ACC112 (cell line): Measurements from ENCODE around the gene SYNE1.
"Not testable (repeated sequence)": the region's sequence is repeated elsewhere in the genome, so short reads cannot be mapped to it uniquely, and the experiment has no call there.

Source experiments
- H2AFZ ChIP-seq: fragments of 200-600 bp; sonication (generic); one replicate; pipeline ENCODE4 v1.6.0; 2017; ENCODE audit warnings: antibody characterized with exemption, low read length; ENCODE audit not compliant: unreplicated experiment
- H3K27ac ChIP-seq: fragments of 200-600 bp; sonication (generic); 2 replicates; pipeline ENCODE4 v1.5.1; 2014; ENCODE audit warnings: low read depth, mild to moderate bottlenecking, antibody characterized with exemption, low read length, moderate library complexity
- H3K27me3 ChIP-seq: fragments of 200-600 bp; sonication (generic); 2 replicates; pipeline ENCODE4 v1.6.1; 2014; ENCODE audit warnings: mild to moderate bottlenecking, antibody characterized with exemption, low read length, moderate library complexity, mixed read lengths; ENCODE audit not compliant: insufficient read depth
- H3K36me3 ChIP-seq: fragments of 200-600 bp; sonication (generic); 2 replicates; pipeline ENCODE4 v1.6.1; 2016; ENCODE audit warnings: mild to moderate bottlenecking, antibody characterized with exemption, low read length, moderate library complexity, mixed read lengths; ENCODE audit not compliant: insufficient read depth
- H3K4me1 ChIP-seq: fragments of 200-600 bp; sonication (generic); one replicate; pipeline ENCODE4 v1.6.1; 2016; ENCODE audit warnings: low read length, mixed read lengths; ENCODE audit not compliant: insufficient read depth, unreplicated experiment, control insufficient read depth
- H3K4me3 ChIP-seq: fragments of 200-600 bp; sonication (generic); 2 replicates; pipeline ENCODE4 v1.5.1; 2014; ENCODE audit warnings: mild to moderate bottlenecking, low read depth, low read length
- H3K79me2 ChIP-seq: fragments of 200-600 bp; sonication (generic); one replicate; pipeline ENCODE4 v1.6.0; 2016; ENCODE audit warnings: low read length; ENCODE audit not compliant: control insufficient read depth, unreplicated experiment, insufficient read depth

SYNE1 gene

DNA sequence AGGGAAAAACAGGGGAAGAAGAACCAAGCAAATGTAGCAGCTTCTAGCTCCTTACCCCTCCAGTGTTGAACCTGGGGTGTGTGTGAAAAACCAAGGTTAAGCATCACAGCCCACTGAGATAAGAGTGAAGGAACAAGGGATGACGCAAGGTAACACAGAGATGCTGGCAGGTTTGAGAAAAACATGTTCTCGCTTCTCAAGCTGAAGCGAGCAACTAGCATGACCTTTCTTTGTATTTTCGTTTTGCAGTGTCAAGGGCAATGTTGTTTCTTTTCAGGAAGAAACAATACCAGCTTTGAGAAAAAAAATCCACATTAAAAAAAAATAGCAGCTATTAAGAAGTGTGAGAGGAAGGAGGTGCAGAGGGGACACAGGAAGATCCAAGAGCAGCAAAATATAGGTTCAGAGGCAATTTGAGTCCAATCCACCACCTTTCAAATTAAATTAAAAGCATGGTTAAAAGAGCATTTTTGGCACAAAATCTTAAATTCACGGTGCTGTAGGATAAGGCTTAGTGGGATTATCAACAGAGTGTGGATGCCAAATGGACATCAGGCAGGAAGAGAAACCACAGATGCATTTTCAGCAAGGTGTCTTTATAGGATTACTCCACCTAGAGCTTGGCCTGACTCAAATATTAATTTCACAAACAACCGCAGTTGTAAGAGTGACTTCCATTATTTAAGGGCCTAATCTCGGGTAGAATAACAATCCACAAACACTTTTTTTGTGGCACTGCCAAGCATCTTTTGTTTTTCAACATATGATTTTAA is 70.9 kb downstream of the SYNE1 start:
- Histone ChIP-seq H2AFZ (no peak overlapping the region), H3K4me1 (peaks cover under 1% of the 10 kb centered on the region), H3K36me3 (no peaks in the 10 kb centered on the region), H3K27ac (no peak overlapping the region), H3K27me3 (no peaks in the 10 kb centered on the region), H3K4me3 (no peak overlapping the region), H3K79me2 (no peaks in the 10 kb centered on the region)

- H3K27me3 ChIP-seq, result no peaks in the 10 kb centered on the region
- no peak overlapping the region for H3K4me3 ChIP-seq
- no peak overlapping the region for H2AFZ ChIP-seq
- no peaks in the 10 kb centered on the region for H3K36me3 ChIP-seq
- H3K4me1 ChIP-seq, result no peaks in the 10 kb centered on the region
- H3K27ac ChIP-seq, result no peak overlapping the region
- no peaks in the 10 kb centered on the region for H3K79me2 ChIP-seq
Observed at GRCh38 chr6:152563177-152563576, 74.0 kb downstream of the SYNE1 start.

DNA sequence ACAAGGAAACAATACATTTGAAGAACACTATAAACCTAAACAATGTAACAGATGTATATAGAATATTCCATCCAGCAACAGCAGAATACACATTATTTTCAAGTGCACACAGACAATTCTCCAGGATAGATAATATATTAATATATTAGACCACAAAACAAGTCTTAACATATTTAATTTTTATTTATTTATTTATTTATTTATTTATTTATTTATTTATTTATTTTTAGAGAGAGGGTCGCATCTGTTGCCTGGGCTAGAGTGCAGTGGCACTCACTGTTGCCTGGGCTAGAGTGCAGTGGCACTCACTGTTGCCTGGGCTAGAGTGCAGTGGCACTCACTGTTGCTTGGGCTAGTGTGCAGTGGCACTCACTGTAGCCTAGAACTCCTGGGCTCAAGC is 78.4 kb downstream of the SYNE1 start:
- not testable (repeated sequence) for H2AFZ ChIP-seq, H3K27me3 ChIP-seq, H3K36me3 ChIP-seq, H3K27ac ChIP-seq, H3K4me1 ChIP-seq, H3K4me3 ChIP-seq, H3K79me2 ChIP-seq

DNA sequence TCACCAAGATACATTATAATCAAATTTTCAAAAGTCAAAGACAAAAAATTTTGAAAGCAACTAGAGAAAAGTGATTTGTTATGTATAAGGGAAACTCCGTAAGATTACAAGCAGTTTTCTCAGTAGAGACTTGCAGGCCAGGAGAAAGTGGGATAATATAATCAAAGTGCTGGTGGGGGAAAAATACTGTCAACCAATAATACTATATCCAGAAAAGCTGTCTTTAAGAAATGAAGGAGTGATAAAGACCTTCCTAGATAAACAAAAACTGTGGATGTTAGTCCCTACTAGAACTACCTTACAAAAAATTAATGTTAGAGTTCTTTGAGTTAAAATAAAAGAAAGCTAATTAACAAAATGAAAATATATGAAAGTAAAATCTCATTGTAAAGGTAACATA is 79.7 kb downstream of the SYNE1 start:
- Histone ChIP-seq H3K4me3 (no peak overlapping the region), H3K27ac (no peak overlapping the region), H3K79me2 (no peaks in the 10 kb centered on the region), H2AFZ (no peak overlapping the region), H3K27me3 (no peaks in the 10 kb centered on the region), H3K4me1 (no peaks in the 10 kb centered on the region), H3K36me3 (no peaks in the 10 kb centered on the region)

GRCh38 chr6:152554851-152555250 is 82.3 kb downstream of the SYNE1 start:
- Histone ChIP-seq H3K27me3 (no peaks in the 10 kb centered on the region), H3K36me3 (no peaks in the 10 kb centered on the region), H3K4me1 (no peaks in the 10 kb centered on the region), H3K27ac (no peak overlapping the region), H3K79me2 (no peaks in the 10 kb centered on the region), H3K4me3 (no peak overlapping the region), H2AFZ (no peak overlapping the region)

GRCh38 chr6:152552616-152553209 is 84.4 kb downstream of the SYNE1 start:
- Histone ChIP-seq H3K27ac (no peak overlapping the region), H3K36me3 (no peaks in the 10 kb centered on the region), H3K4me1 (no peaks in the 10 kb centered on the region), H2AFZ (no peak overlapping the region), H3K4me3 (no peak overlapping the region), H3K79me2 (no peaks in the 10 kb centered on the region), H3K27me3 (no peaks in the 10 kb centered on the region)

DNA sequence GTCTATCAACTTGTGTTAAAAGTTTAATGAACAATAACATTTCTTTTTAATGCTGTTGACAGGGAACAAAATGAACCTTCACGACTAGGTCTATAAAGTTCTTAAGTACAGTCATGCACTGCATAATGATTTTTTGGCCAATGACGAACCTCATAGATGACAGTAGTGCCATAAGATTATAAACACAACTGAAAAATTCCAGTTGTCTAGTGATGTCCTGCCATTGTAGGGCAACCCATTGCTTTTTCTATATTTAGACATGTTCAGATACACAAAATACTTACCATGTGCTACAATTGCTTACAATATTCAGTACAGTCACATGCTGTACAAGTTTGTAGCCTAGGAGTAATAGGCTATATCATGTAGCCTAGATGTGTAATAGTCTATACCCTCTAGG is 93.6 kb downstream of the SYNE1 start:
- Histone ChIP-seq H3K79me2 (no peaks in the 10 kb centered on the region), H3K4me1 (no peaks in the 10 kb centered on the region), H3K4me3 (no peak overlapping the region), H3K27ac (no peak overlapping the region), H3K36me3 (no peaks in the 10 kb centered on the region), H2AFZ (no peak overlapping the region), H3K27me3 (no peaks in the 10 kb centered on the region)

DNA sequence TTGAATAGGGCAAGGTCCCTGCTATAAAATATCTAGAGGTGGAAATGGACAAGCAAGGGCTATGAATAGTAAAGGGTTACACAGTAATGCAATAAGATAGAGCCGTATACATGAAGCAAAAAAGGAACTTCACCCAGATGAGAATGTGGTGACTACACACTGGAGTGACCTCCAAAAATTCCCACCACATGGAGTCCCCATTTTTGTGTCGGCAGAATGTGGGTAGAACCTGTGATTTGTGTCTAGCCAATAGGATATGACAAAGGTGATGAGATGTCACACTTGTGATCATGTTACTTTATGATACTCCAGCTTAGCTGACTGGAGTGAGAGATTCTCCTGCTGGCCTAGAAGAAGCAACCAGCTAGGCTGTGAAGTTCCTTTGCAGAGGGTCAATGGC is 96.8 kb downstream of the SYNE1 start:
- no peaks in the 10 kb centered on the region for H3K79me2 ChIP-seq
- H3K27ac ChIP-seq, result no peak overlapping the region
- no peaks in the 10 kb centered on the region for H3K4me1 ChIP-seq
- H2AFZ ChIP-seq, result no peak overlapping the region
- H3K36me3 ChIP-seq, result no peaks in the 10 kb centered on the region
- H3K27me3 ChIP-seq, result no peaks in the 10 kb centered on the region
- H3K4me3 ChIP-seq, result no peak overlapping the region

GRCh38 chr6:152534541-152534940 is 102.6 kb downstream of the SYNE1 start:
- Histone ChIP-seq H3K27me3 (no peaks in the 10 kb centered on the region), H3K27ac (no peak overlapping the region), H3K36me3 (no peaks in the 10 kb centered on the region), H2AFZ (no peak overlapping the region), H3K79me2 (no peaks in the 10 kb centered on the region), H3K4me1 (no peaks in the 10 kb centered on the region), H3K4me3 (no peak overlapping the region)

- no peak overlapping the region for H3K27ac ChIP-seq
- H3K79me2 ChIP-seq, result no peaks in the 10 kb centered on the region
- no peaks in the 10 kb centered on the region for H3K27me3 ChIP-seq
- H3K4me1 ChIP-seq, result no peaks in the 10 kb centered on the region
- H3K4me3 ChIP-seq, result no peak overlapping the region
- no peaks in the 10 kb centered on the region for H3K36me3 ChIP-seq
- no peak overlapping the region for H2AFZ ChIP-seq
Observed at GRCh38 chr6:152532556-152533422, 104.4 kb downstream of the SYNE1 start.
